GM21528 (cell line): ENCODE measurements around the gene C3orf20.

ENCODE experiments used
- ATAC-seq: cut with Tn5 transposase; IDR thresholded peaks from one replicate; pipeline ENCODE4 v1.9.1; 2021; ENCODE audit warnings: mild to moderate bottlenecking, moderate library complexity; ENCODE audit not compliant: unreplicated experiment, low FRiP score

Gene C3orf20

GRCh38 chr3:14674841-14675240 is at the start of gene C3orf20:
C3orf20 (plus strand) TSS chr3:14675141; CDS start chr3:14682714, 7,573 bp downstream.
- no peak for ATAC-seq

GRCh38 chr3:14625443-14625842 is 49.5 kb upstream of the C3orf20 start:
- no peak for ATAC-seq

- no peak for ATAC-seq
Observed at GRCh38 chr3:14627815-14628214, 47.1 kb upstream of the C3orf20 start.

GRCh38 chr3:14628406-14628805 is 46.5 kb upstream of the C3orf20 start:
- ATAC-seq, result no peak

GRCh38 chr3:14630404-14631100 is 44.4 kb upstream of the C3orf20 start:
- no peak for ATAC-seq

- ATAC-seq, result no peak
Observed at GRCh38 chr3:14631101-14631497, 43.8 kb upstream of the C3orf20 start.

- no peak for ATAC-seq
Observed at GRCh38 chr3:14631687-14632441, 43.1 kb upstream of the C3orf20 start.

GRCh38 chr3:14632442-14632930 is 42.5 kb upstream of the C3orf20 start:
- no peak for ATAC-seq

- no peak for ATAC-seq
Observed at GRCh38 chr3:14633417-14633816, 41.5 kb upstream of the C3orf20 start.

- no peak for ATAC-seq
Observed at GRCh38 chr3:14633819-14634424, 41.0 kb upstream of the C3orf20 start.

GRCh38 chr3:14634763-14635400 is 40.1 kb upstream of the C3orf20 start:
- no peak for ATAC-seq

- ATAC-seq, result no peak
Observed at GRCh38 chr3:14636496-14637087, 38.3 kb upstream of the C3orf20 start.

- no peak for ATAC-seq
Observed at GRCh38 chr3:14640157-14640562, 34.8 kb upstream of the C3orf20 start.

- no peak for ATAC-seq
Observed at GRCh38 chr3:14640734-14641133, 34.2 kb upstream of the C3orf20 start.

- no peak for ATAC-seq
Observed at GRCh38 chr3:14641346-14641745, 33.6 kb upstream of the C3orf20 start.

GRCh38 chr3:14645453-14645852 is 29.5 kb upstream of the C3orf20 start:
- ATAC-seq, result no peak

GRCh38 chr3:14646131-14646573 is 28.8 kb upstream of the C3orf20 start:
- ATAC-seq, result no peak

- ATAC-seq, result no peak
Observed at GRCh38 chr3:14646589-14647413, 28.1 kb upstream of the C3orf20 start.
